Endothelial cell of umbilical vein (primary cell): ENCODE data around the gene TOE1. TPM values are rescaled to one million over a fixed set of nuclear protein-coding genes. Genes with fewer than 3 reads are reported as not detected.

Source experiments
- BruUV-seq: library from RNA; stranded (reverse); fragments of 400-500 nt; replicated peaks from 2 replicates; lab custom pipeline; 2021; lab: Mats Ljungman, UMichigan
- CTCF ChIA-PET: fragments of 300-600, 350-600 bp; sonication (Branson Sonifier 250); formaldehyde crosslinking; loops from one replicate; lab custom pipeline; 2021; ENCODE audit warnings: antibody characterized with exemption, inconsistent platforms; lab: Charles Lee
- POLR2A ChIA-PET: fragments of 300-600, 350-600 bp; sonication (Branson Sonifier 250); formaldehyde crosslinking; loops from one replicate; lab custom pipeline; 2021; ENCODE audit warnings: antibody characterized with exemption, inconsistent platforms; lab: Charles Lee
- DNase-seq: peaks from one replicate; pipeline ENCODE4 v3.0.0-alpha.2; 2011; ENCODE audit warnings: low read depth, low spot score
- FAIRE-seq: peaks from 2 replicates; lab custom pipeline; 2011; peaks lifted over from hg19 to GRCh38; lab: Jason Lieb, UNC
- H2AFZ ChIP-seq: 2 replicates; pipeline ENCODE4 v1.6.0; 2012; ENCODE audit warnings: low read depth, low read length, control low read depth, inconsistent platforms
- H3K27ac ChIP-seq: 2 replicates; pipeline ENCODE4 v1.5.1; 2011; ENCODE audit warnings: low read depth, mild to moderate bottlenecking, control low read depth, low read length, moderate library complexity; ENCODE audit not compliant: insufficient read depth
- H3K27me3 ChIP-seq, 2 experiments: 2 replicates each; pipeline versions ENCODE4 v1.6.0 to v1.6.1; 2011; ENCODE audit warnings: low read length in 2 of 2, mixed read lengths in 1 of 2; ENCODE audit not compliant: control insufficient read depth in 2 of 2, insufficient read depth in 2 of 2
- H3K36me3 ChIP-seq, 2 experiments: 2 replicates in 1 of 2; 3 replicates in 1 of 2; pipeline ENCODE4 v1.5.1; 2011; ENCODE audit warnings: low read length in 2 of 2, mild to moderate bottlenecking in 1 of 2, moderate library complexity in 1 of 2; ENCODE audit not compliant: control insufficient read depth in 2 of 2, insufficient read depth in 2 of 2; ENCODE audit errors: extremely low read depth in 1 of 2
- H3K4me1 ChIP-seq: 3 replicates; pipeline ENCODE4 v1.5.1; 2011; ENCODE audit warnings: mild to moderate bottlenecking, low read length; ENCODE audit not compliant: control insufficient read depth, insufficient read depth; ENCODE audit errors: extremely low read depth
- H3K4me2 ChIP-seq: 2 replicates; pipeline ENCODE4 v1.6.1; 2011; ENCODE audit warnings: low read length, control low read depth, mixed read lengths; ENCODE audit not compliant: insufficient read depth
- H3K4me3 ChIP-seq, 3 experiments: fragments of 200-600 bp in 1 of 3; sonication (generic), shearing (Covaris generic) in 1 of 3; replicated peaks in 1 of 3; 2 replicates each; pipeline ENCODE4 v1.5.1; 2011 to 2016; ENCODE audit warnings: control low read depth in 3 of 3, low read length in 3 of 3, mild to moderate bottlenecking in 2 of 3, inconsistent platforms in 1 of 3, low read depth in 1 of 3, moderate library complexity in 1 of 3; ENCODE audit not compliant: insufficient read depth in 1 of 3
- H3K79me2 ChIP-seq: 2 replicates; pipeline ENCODE4 v1.6.0; 2012; ENCODE audit warnings: low read length, inconsistent platforms; ENCODE audit not compliant: control insufficient read depth, insufficient read depth
- H3K9ac ChIP-seq: replicated peaks from 2 replicates; pipeline ENCODE3; 2011; ENCODE audit warnings: low read length, control low read depth; ENCODE audit not compliant: insufficient read depth; ENCODE audit errors: extremely low read depth
- H3K9me1 ChIP-seq: replicated peaks from 3 replicates; pipeline ENCODE4 v1.6.0; 2011; ENCODE audit warnings: mild to moderate bottlenecking, low read length; ENCODE audit not compliant: control insufficient read depth, insufficient read depth; ENCODE audit errors: extremely low read depth
- H3K9me3 ChIP-seq: replicated peaks from 2 replicates; pipeline ENCODE4 v1.5.1; 2012; ENCODE audit warnings: low read length, inconsistent platforms; ENCODE audit not compliant: control insufficient read depth, insufficient read depth
- H4K20me1 ChIP-seq: replicated peaks from 2 replicates; pipeline ENCODE3; 2011; ENCODE audit warnings: mild to moderate bottlenecking, low read length; ENCODE audit not compliant: control insufficient read depth, insufficient read depth; ENCODE audit errors: extremely low read depth
- EZH2 ChIP-seq: IDR thresholded peaks from 2 replicates; pipeline ENCODE4 v1.6.1; 2012; ENCODE audit warnings: borderline replicate concordance, low read depth, mild to moderate bottlenecking, moderate library complexity, low read length, inconsistent platforms; ENCODE audit not compliant: severe bottlenecking
- FOS ChIP-seq: IDR thresholded peaks from 2 replicates; pipeline ENCODE4 v1.6.1; 2011; ENCODE audit warnings: mild to moderate bottlenecking, low read length, moderate library complexity, borderline replicate concordance; ENCODE audit not compliant: insufficient read depth
- GATA2 ChIP-seq: IDR thresholded peaks from 2 replicates; pipeline ENCODE4 v1.7.0; 2011; ENCODE audit warnings: low read depth, mild to moderate bottlenecking, moderate library complexity, mixed read lengths, low read length; ENCODE audit not compliant: insufficient read length, insufficient read depth
- MYC ChIP-seq: IDR thresholded peaks from one replicate; pipeline ENCODE4 v1.6.1; 2011; ENCODE audit warnings: mild to moderate bottlenecking, low read depth, low read length
- POLR2A ChIP-seq: IDR thresholded peaks from 2 replicates; pipeline ENCODE4 v1.6.1; 2012; ENCODE audit warnings: low read depth, mild to moderate bottlenecking, control low read depth, low read length
- POLR2AphosphoS5 ChIP-seq: IDR thresholded peaks from 2 replicates; pipeline ENCODE4 v1.6.1; 2012; ENCODE audit warnings: low read depth, mild to moderate bottlenecking, control low read depth, low read length, moderate library complexity; ENCODE audit not compliant: insufficient read depth
- dilution Hi-C: fragments of 300-500 bp; cut with MboI; formaldehyde crosslinking; loops from one replicate; pipeline ENCODE4 v1.15.0; 2019; ENCODE audit warnings: low sequenced_read_pairs; ENCODE audit not compliant: extremely low pct_ligation_motif_present
- intact Hi-C: fragments of 100-400 bp; cut with micrococcal nuclease; formaldehyde crosslinking; loops from one replicate; pipeline ENCODE4 v1.10.0; 2022
- polyA plus RNA-seq, 4 experiments: library from polyadenylated mRNA; depleted of rRNA in 3 of 4; stranded (reverse) in 3 of 4; unstranded in 1 of 4; fragments of >200 nt; gene quantifications; 2 replicates each; pipeline versions ENCODE4 v1.2.1 to v1.2.3, GENCODE V29; 2011 to 2012; ENCODE audit warnings: missing spikeins in 1 of 4
- total RNA-seq: library from RNA; stranded (reverse); gene quantifications from 2 replicates; pipeline ENCODE4 v1.2.3, GENCODE V29; 2021
- TF ChIP-seq, protein P1 (sequence below), 2 donors: IDR thresholded peaks; 1 replicate in 1 of 2; 2 replicates in 1 of 2; pipeline ENCODE4 v1.5.1; 2011; ENCODE audit warnings: low read length in 2 of 2, mild to moderate bottlenecking in 2 of 2, moderate library complexity in 2 of 2, control low read depth in 1 of 2, inconsistent platforms in 1 of 2, low read depth in 1 of 2; ENCODE audit not compliant: insufficient read depth in 1 of 2; ENCODE audit errors: extremely low read depth in 1 of 2
- TF ChIP-seq, protein P2 (sequence below): IDR thresholded peaks from 2 replicates; pipeline ENCODE4 v1.6.1; 2011; ENCODE audit not compliant: insufficient read depth, insufficient read length

The TOE1 gene
- total and polyA plus RNA-seq, 2 donors (not counting 3 experiments of a cell fraction or from before 2014, with no cell fraction given), result 16.3 to 24.9 TPM

DNA sequence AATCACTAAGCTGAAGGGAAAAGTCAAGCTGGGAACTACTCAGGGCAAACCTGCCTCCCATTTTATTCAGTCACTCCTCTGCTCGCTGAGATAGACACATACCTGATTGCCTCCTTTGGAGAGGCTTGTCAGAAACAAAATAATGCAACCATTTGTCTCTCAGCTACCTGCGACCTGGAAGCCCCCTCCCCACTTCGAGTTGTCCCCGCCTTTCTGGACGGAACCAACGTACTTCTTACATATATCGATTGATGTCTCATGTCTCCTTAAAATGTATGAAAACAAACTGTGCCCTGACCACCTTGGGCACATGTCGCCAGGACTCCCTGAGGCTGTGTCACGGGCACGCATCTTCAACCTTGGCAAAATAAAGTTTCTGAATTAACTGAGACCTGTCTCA is 34.7 kb upstream of the TOE1 start:
- intact Hi-C loops, result no loop called here
- Histone ChIP-seq H3K4me2 (no peak overlapping the region), H3K27me3 (no peaks in the 10 kb centered on the region), H3K36me3 (no peaks in the 10 kb centered on the region), H3K27ac (no peak overlapping the region), H3K79me2 (no peaks in the 10 kb centered on the region), H2AFZ (no peak overlapping the region), H3K9me1 (no peaks in the 10 kb centered on the region), H3K9me3 (no peaks in the 10 kb centered on the region), H3K4me3 (no peak overlapping the region), H4K20me1 (no peaks in the 10 kb centered on the region), H3K4me1 (peaks cover 14% of the 10 kb centered on the region), H3K9ac (no peak overlapping the region)
- dilution Hi-C loops, result no loop called here
- TF ChIP-seq EZH2 (no peak), FOS (no peak), POLR2AphosphoS5 (no peak), GATA2 (no peak), MYC (no peak), POLR2A (no peak)
- TF ChIP-seq, protein P1, sequence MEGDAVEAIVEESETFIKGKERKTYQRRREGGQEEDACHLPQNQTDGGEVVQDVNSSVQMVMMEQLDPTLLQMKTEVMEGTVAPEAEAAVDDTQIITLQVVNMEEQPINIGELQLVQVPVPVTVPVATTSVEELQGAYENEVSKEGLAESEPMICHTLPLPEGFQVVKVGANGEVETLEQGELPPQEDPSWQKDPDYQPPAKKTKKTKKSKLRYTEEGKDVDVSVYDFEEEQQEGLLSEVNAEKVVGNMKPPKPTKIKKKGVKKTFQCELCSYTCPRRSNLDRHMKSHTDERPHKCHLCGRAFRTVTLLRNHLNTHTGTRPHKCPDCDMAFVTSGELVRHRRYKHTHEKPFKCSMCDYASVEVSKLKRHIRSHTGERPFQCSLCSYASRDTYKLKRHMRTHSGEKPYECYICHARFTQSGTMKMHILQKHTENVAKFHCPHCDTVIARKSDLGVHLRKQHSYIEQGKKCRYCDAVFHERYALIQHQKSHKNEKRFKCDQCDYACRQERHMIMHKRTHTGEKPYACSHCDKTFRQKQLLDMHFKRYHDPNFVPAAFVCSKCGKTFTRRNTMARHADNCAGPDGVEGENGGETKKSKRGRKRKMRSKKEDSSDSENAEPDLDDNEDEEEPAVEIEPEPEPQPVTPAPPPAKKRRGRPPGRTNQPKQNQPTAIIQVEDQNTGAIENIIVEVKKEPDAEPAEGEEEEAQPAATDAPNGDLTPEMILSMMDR (IDR thresholded peaks at IDR 0.05; ENCODE audit: extremely low read depth in 1 of 2, insufficient read depth in 1 of 2, low read depth in 1 of 2, low read length in 2 of 2), result no peak
- TF ChIP-seq, protein P2, sequence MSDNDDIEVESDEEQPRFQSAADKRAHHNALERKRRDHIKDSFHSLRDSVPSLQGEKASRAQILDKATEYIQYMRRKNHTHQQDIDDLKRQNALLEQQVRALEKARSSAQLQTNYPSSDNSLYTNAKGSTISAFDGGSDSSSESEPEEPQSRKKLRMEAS, result no peak
- DNase-seq (no peak), FAIRE-seq (no peak)
- ChIA-PET CTCF (interaction anchor here (1.0 to 3.2 kb wide), 8 partner anchors 9 to 294 kb away, joined by 3 to 13 read pairs (median 4); partner anchors contain the start of genes HECTD3, MUTYH, TOE1 and UROD), POLR2A (no interaction called here)
- BruUV-seq, result no TSS peak
